Umbilical cord (tissue), 2 donors: ENCODE data around the gene STBD1. TPM values are rescaled to one million over a fixed set of nuclear protein-coding genes. Genes with fewer than 3 reads are reported as not detected.
"Not testable (repeated sequence)": the region's sequence is repeated elsewhere in the genome, so short reads cannot be mapped to it uniquely, and the experiment has no call there.

Experiments used
- DNase-seq: peaks from one replicate; pipeline ENCODE4 v3.0.0-alpha.2; 2015; ENCODE audit warnings: low spot score
- total RNA-seq: library from RNA; depleted of rRNA; stranded (reverse); fragments of >200 nt; gene quantifications from one replicate; pipeline ENCODE4 v1.2.3, GENCODE V29; 2014; ENCODE audit warnings: low replicate concordance; ENCODE audit not compliant: insufficient read depth

Gene STBD1
- 29.1 TPM for total RNA-seq

DNA sequence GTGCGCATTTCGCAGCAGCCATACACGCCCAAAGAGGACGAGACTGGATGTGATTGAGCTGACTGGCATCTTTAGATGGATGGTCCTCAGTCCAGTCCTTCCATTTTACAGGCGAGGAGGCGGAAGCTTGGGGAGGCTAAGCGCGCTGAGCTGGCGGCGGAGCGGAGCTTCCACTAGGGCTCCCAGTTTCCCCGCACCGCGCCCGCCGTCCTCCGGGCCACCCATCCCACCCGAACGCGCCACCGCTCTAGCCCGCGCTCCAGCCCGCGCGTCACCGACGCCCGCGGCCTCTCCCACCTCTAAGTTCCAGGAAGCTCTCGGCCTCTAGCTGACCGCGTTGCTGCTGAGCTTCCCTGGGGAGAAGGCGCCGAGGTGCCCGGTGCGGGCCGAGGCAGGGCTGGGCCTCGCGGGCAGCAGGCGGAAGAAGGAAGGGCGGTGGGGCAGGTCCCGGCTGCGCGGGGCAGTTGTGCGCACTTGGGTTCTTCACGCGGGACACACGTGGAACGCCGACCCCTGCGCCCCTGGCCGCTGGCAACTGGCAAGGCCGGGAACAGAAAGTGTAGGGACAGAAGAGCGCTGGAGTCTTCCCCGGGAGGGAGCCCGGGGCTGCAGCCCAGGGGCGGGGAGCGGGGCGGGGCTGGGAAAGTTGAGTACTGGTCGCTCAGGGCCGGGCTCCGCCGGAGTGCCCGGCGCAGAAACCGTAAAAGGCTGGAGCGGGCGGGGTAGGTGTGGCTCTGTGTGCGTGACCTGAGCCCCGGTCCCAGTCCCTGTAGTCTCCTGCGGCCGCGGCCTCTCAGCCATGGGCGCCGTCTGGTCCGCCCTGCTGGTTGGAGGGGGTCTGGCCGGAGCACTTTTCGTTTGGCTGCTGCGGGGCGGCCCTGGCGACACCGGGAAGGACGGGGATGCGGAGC is at the start of gene STBD1:
Gene STBD1, plus strand, starts transcription at position 763 of the 911 bp plus-strand sequence. Its CDS starts 37 bp downstream, at position 800.
- DNase-seq: peak; percentile 88

GRCh38 chr4:76256968-76257367 is 49.6 kb upstream of the STBD1 start:
- DNase-seq: no peak

GRCh38 chr4:76257824-76258223 is 48.7 kb upstream of the STBD1 start:
- no peak for DNase-seq

GRCh38 chr4:76260571-76260970 is 46.0 kb upstream of the STBD1 start:
- no peak for DNase-seq

- DNase-seq: no peak
These were observed 40.8 kb upstream of the STBD1 start for GRCh38 chr4:76265631-76266218.

DNA sequence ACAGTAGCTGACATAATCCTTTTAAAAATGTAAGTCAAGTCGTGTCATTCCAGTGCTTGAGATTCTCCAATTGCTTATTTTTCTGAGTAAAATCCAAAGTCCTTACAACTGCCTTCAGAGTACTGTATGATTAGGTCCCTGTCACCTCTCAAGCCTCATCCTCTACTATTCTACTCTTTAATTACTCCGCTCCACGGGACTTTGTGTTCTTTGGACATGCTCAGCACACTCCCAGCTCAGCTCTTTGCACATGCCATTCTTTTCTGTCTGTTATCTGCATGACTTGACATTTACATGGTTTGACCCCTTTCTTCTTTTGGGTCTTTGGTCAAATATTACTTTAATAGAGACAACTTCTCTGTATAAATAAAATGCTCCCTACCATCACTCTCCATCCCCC is 39.9 kb upstream of the STBD1 start:
- DNase-seq: no peak

DNA sequence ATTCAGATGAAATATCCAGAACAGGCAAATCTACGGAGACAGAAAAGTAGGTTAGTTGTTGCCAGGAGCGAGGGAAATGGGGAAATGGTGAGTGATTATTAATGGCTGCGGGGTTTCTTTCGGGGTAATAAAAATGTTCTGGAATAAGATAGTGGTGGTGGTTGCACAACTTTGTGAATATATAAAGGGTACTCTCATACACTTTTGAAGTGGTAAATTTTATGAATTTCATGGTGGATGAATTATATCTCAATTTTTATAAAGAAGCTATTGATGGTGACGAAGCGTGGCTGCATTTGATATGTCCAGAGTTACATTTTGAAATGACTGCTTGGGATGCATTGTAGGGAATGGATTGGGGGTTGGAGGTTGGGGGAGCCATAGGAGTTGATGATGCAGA is 38.7 kb upstream of the STBD1 start:
- no peak for DNase-seq

DNA sequence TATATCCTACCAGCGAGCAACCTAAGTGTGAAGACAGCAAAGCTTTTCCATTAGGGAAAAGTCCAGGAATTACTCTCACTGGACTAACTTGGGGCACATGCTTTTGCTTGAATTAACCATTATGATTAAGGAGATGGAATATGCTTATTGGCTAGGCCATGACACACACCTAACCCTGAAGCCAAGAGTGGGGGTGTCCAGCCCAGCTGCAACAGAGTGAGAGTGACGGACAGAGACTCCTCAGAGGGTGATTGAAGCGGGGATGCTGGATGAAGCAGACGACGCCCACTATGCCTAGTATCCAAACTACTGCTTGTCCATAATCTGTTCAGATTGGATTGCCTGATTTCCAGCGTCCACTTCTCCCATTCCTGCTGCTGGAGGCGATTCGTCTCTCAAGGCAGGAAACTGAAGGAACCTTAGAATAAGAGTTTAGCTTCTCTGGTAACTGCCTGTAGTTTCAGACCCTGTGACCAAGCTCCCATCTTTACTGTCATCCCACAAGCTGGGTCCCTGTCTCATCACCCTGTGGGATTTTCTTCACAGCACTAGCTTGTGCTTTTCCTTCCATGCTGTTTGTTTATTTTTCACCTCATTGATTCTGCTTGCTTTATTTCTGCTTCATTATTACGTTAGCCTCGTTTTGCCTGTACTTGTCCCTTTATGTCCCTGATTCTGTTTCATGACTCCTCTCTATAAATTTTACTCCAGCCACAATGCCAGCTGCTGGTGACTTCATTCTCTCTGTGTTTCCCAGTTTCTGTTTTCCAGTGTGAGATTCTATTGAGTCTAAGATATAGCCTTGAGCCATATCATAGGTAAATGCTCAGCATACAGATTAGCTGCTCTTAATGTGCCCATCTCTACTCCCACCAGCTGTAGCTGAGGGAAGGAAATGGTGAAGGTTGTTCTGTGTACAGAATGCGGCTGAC is 36.0 kb upstream of the STBD1 start:
- no peak for DNase-seq

GRCh38 chr4:76271248-76271647 is 35.3 kb upstream of the STBD1 start:
- no peak for DNase-seq

DNA sequence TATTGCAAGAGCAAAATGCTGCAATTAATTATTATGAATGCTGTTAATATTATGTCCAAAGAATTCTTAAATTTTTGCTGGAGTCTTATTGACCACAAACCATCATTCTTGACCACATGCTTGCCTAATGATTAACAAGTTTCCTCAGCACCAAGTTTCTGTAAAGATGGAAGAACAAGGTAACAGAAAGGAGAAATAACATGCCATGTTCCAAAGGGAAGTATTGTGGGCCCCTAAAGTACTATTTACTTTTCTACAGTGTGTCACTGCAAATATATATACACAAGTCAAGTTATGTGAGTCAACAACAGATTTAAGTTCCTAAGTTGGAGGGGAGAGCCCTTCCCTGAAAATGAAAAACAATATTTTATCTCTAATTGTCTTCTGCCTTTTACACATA is 34.5 kb upstream of the STBD1 start:
- no peak for DNase-seq

DNA sequence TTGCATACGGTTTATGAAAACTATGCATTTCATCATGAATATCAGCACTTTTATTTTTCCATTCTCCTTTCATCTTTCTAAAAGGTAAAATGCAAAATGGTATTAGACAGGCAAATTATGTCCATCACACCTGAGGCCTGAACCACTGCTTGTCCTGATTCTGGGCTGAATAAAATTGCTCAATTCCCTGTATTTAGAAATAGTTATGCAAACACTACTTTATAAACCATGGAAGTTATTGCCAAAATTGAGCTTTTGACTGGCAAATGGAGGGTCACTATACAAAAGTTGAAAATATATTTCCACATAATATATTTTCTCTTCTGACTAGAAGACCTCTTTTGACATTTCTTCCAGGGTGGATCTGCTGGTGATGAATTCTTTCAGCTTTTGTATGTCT is 34.0 kb upstream of the STBD1 start:
- DNase-seq: no peak

DNA sequence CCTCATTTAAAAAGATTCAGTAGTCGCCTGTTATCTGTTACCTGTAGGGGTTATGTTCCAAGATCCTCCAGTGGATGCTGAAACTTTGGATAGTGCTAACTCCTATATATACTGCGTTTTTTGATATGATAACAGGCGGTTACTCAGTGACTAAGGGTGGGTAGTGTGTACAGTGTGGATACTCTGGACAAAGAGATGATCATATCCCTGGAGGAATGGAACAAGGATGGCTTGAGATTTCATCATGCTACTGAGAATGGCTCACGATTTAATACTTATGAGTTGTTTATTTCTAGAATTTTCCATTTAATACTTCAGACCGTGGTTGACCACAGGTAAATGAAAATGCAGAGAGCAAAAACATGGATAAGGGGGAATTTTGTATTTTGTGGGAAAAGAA is 33.5 kb upstream of the STBD1 start:
- no peak for DNase-seq

DNA sequence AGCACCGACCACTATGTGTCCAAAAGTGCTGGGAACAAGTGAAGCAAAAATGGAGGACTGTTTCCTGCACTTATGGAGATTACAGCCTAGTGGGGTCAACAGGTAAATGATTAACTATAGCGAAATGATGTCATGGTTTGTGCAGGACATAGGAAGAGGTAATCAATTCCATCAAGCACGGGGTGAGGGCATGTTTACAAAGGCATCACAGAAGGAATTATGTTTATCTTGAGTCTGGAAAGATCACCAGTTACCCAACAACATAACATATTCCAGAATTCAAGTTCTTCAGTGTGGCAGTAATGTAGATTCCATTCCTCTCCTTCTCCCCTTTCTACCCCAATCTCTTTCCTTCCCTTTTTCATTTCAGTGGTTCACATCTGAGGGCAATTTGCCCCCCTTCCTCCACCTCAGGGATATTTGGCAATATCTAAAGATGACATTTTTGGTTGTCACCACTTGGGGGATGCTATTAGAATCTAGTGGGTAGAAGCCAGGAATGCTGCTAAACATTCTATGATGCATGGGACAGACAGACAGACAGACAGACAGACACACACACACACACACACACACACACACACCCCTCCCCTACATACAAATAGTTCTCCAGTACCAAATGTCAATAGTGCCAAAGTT is 30.9 kb upstream of the STBD1 start:
- no peak for DNase-seq

- no peak for DNase-seq
These were observed 29.7 kb upstream of the STBD1 start for GRCh38 chr4:76276813-76277212.

GRCh38 chr4:76277667-76278066 is 28.9 kb upstream of the STBD1 start:
- DNase-seq: no peak

- DNase-seq: no peak
These were observed 27.9 kb upstream of the STBD1 start for GRCh38 chr4:76278583-76278982.

- no peak for DNase-seq
These were observed 27.1 kb upstream of the STBD1 start for GRCh38 chr4:76279462-76279861.

- peak; percentile 3 for DNase-seq
These were observed 25.8 kb upstream of the STBD1 start for GRCh38 chr4:76280488-76281441.

DNA sequence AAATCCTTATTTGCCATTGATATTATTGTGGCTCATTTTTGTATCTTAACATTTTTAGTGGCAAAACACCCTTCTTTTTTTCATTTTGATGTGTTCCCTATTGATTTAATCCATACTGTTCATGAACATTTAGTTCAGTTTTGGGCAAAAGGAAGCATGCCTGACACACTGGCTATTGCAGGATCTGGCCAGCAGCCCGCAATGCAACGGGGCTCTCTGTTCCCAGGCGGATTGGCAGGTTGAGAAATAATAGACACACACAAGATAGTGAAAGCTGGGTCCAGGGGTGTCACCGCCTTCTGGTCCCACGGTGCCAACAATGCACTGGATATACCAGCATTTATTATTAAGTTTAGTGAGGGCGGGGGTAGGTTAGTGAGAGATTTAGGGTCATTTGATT is 24.9 kb upstream of the STBD1 start:
- not testable (repeated sequence) for DNase-seq

DNA sequence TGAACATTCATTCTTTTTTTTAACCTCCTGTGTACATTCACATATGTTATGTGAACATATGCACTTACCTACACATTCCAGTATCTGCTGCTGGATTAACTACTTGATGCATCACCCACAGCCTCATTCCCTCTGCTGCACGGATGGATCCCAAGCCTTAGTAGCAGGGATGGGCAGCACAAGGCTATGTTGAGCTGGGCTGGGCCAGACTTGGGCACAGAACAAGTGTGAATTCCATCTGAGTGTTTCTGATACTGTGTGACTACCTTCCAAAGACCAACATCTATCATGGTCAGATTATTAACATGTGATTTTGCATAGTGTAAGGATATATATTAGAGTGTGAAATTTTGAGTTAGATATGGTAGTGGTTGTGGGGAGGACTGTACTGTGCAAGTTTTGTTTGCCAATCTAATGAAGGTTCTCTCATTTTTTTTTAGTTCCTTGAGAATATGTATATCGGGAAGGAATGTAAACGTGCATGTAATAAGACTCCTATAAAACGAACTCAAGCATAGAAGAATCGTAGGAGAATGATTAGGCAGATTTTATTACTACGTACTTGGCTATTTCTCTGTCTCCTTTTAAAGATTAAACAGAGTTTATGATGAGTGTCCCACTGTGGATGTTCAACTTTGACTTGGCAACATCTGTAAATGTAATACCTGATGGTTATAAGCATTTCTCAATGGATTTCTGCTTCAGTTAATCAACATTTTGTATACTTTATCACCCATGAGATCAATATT is 23.4 kb upstream of the STBD1 start:
- no peak for DNase-seq
